PC-9 (cell line): ENCODE data around the gene RTEL1. TPM values are rescaled to one million over a fixed set of nuclear protein-coding genes. Genes with fewer than 3 reads are reported as not detected.
"Not testable (repeated sequence)": the region's sequence is repeated elsewhere in the genome, so short reads cannot be mapped to it uniquely, and the experiment has no call there.

Source experiments
- BruUV-seq: library from RNA; stranded (reverse); fragments of 400-500 nt; replicated peaks from 2 replicates; lab custom pipeline; 2021; lab: Mats Ljungman, UMichigan
- CTCF ChIA-PET: fragments of 300-600 bp; sonication (Branson Sonifier 250); formaldehyde crosslinking; loops from one replicate; lab custom pipeline; 2022; ENCODE audit warnings: antibody characterized with exemption; lab: Charles Lee
- POLR2A ChIA-PET: fragments of 300-600 bp; sonication (Branson Sonifier 250); formaldehyde crosslinking; loops from one replicate; lab custom pipeline; 2022; ENCODE audit warnings: antibody characterized with exemption; ENCODE audit not compliant: unreplicated experiment; lab: Charles Lee
- DNase-seq, 2 experiments: peaks; one replicate each; pipeline versions ENCODE4 v3.0.0 to v3.0.0-alpha.2; 2015 to 2022; ENCODE audit warnings: mixed read lengths in 1 of 2
- H2AFZ ChIP-seq: fragments of 200-600 bp; sonication (generic); 2 replicates; pipeline ENCODE4 v1.8.1; 2017; ENCODE audit warnings: antibody characterized with exemption
- H3F3A ChIP-seq: fragments of 200-600 bp; sonication (generic); 2 replicates; pipeline ENCODE4 v1.8.1; 2017; ENCODE audit warnings: antibody characterized with exemption, mild to moderate bottlenecking, low read depth; ENCODE audit not compliant: insufficient read depth
- H3K27ac ChIP-seq: fragments of 200-600 bp; sonication (generic); 2 replicates; pipeline ENCODE4 v1.6.1; 2016; ENCODE audit warnings: mixed run types
- H3K27me3 ChIP-seq: fragments of 200-600 bp; sonication (generic); 2 replicates; pipeline ENCODE4 v1.6.1; 2016; ENCODE audit warnings: low read depth, mixed run types; ENCODE audit not compliant: insufficient read depth
- H3K36me3 ChIP-seq: fragments of 200-600 bp; sonication (generic); 2 replicates; pipeline ENCODE4 v1.6.1; 2016; ENCODE audit warnings: low read depth, mixed run types
- H3K4me1 ChIP-seq: fragments of 200-600 bp; sonication (generic); replicated peaks from 2 replicates; pipeline ENCODE4 v1.6.1; 2016; ENCODE audit warnings: mixed run types; ENCODE audit not compliant: insufficient read depth
- H3K4me2 ChIP-seq: fragments of 200-600 bp; sonication (generic); 2 replicates; pipeline ENCODE4 v1.6.1; 2017; ENCODE audit warnings: mixed run types
- H3K4me3 ChIP-seq: fragments of 200-600 bp; sonication (generic); 2 replicates; pipeline ENCODE4 v1.6.1; 2016; ENCODE audit warnings: mixed run types
- H3K79me2 ChIP-seq: fragments of 200-600 bp; sonication (generic); 2 replicates; pipeline ENCODE4 v1.6.1; 2017; ENCODE audit warnings: low read depth, mixed run types
- H3K9me2 ChIP-seq: fragments of 200-600 bp; sonication (generic); 2 replicates; pipeline ENCODE4 v1.8.1; 2017; ENCODE audit warnings: mild to moderate bottlenecking; ENCODE audit not compliant: insufficient read depth
- H3K9me3 ChIP-seq: fragments of 200-600 bp; sonication (generic); 2 replicates; pipeline ENCODE4 v1.8.1; 2016; ENCODE audit warnings: low read depth; ENCODE audit not compliant: insufficient read depth
- H4K20me1 ChIP-seq: fragments of 200-600 bp; sonication (generic); 2 replicates; pipeline ENCODE4 v1.8.1; 2017; ENCODE audit not compliant: insufficient read depth
- EZH2 ChIP-seq: fragments of 200-600 bp; sonication (generic); IDR thresholded peaks from 2 replicates; pipeline ENCODE4 v1.8.0; 2017; ENCODE audit warnings: antibody characterized with exemption, low read depth
- intact Hi-C: fragments of 100-400 bp; cut with micrococcal nuclease; formaldehyde crosslinking; loops from one replicate; pipeline ENCODE4 v1.10.0; 2022; ENCODE audit not compliant: unreplicated experiment
- total RNA-seq: library from RNA; stranded (reverse); gene quantifications from 2 replicates; pipeline ENCODE4 v1.2.3, GENCODE V29; 2021
- TF ChIP-seq, protein P1 (sequence below): fragments of 200-600 bp; sonication (generic); conservative IDR thresholded peaks from 2 replicates; pipeline ENCODE4 v1.6.1; 2017; ENCODE audit warnings: mixed run types, antibody characterized with exemption, mild to moderate bottlenecking, moderate library complexity

Gene RTEL1
- total RNA-seq, 1 experiment from 2014 or later = 36.0 TPM

DNA sequence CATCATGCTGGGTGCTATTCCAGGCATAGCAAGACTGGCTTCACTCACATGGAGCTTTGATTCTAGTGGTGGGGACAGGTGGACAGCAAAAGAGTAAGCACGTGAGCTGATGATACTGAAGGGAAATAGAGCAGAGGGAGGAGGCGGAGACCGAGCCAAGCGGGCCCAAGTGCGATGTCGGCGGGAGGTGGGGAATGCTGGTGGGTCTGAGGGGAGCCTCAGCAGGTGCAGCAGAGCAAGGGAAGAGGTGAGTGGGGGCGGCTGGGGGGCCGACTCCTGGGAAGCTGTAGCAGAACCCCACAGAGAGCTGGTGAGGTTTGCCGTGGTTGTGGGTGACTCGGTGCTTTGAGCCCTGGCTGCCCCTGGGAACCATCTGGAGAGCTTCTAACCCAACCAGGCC is 10.2 kb downstream of the RTEL1 start:
- ChIA-PET CTCF (no interaction called here), POLR2A (interaction anchor here (0.5 kb wide), 1 partner anchor 547 kb away, joined by 7 read pairs; no protein-coding TSS in a partner anchor)
- Histone ChIP-seq H3K4me2 (no peak overlapping the region), H3K27ac (no peak overlapping the region), H2AFZ (no peak overlapping the region), H3K9me2 (no peaks in the 10 kb centered on the region), H3K27me3 (no peaks in the 10 kb centered on the region), H3K79me2 (no peaks in the 10 kb centered on the region), H3K4me3 (no peak overlapping the region), H3F3A (no peaks in the 10 kb centered on the region), H3K36me3 (peaks cover 12% of the 10 kb centered on the region; the same call in 1 of the 2 replicates), H4K20me1 (no peaks in the 10 kb centered on the region), H3K4me1 (no peaks in the 10 kb centered on the region), H3K9me3 (no peaks in the 10 kb centered on the region)
- intact Hi-C loops = no loop called here
- TF ChIP-seq, protein P1, sequence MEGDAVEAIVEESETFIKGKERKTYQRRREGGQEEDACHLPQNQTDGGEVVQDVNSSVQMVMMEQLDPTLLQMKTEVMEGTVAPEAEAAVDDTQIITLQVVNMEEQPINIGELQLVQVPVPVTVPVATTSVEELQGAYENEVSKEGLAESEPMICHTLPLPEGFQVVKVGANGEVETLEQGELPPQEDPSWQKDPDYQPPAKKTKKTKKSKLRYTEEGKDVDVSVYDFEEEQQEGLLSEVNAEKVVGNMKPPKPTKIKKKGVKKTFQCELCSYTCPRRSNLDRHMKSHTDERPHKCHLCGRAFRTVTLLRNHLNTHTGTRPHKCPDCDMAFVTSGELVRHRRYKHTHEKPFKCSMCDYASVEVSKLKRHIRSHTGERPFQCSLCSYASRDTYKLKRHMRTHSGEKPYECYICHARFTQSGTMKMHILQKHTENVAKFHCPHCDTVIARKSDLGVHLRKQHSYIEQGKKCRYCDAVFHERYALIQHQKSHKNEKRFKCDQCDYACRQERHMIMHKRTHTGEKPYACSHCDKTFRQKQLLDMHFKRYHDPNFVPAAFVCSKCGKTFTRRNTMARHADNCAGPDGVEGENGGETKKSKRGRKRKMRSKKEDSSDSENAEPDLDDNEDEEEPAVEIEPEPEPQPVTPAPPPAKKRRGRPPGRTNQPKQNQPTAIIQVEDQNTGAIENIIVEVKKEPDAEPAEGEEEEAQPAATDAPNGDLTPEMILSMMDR = no peak
- TF ChIP-seq EZH2 = no peak
- no peak for DNase-seq
- no TSS peak for BruUV-seq

DNA sequence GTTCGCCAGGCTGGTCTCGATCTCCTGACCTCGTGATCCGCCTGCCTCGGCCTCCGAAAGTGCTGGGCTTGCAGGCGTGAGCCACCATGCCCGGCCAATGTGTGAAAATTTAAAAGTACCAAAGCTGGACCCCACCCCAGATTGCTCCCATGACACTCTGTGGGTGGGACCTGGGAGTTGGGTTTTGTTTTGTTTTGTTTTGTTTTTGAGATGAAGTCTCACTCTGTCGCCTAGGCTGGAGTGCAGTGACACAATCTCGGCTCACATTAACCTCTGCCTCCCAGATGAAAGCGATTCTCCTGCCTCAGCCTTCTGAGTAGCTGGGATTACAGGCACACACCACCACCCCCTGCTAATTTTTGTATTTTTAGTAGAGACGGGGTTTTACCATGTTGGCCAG is 13.6 kb downstream of the RTEL1 start:
- H3K4me2 ChIP-seq, H3K27ac ChIP-seq, BruUV-seq, intact Hi-C loops, DNase-seq, H2AFZ ChIP-seq, H3K27me3 ChIP-seq, H3K9me3 ChIP-seq, H3K79me2 ChIP-seq, H4K20me1 ChIP-seq, POLR2A ChIA-PET, H3K4me1 ChIP-seq, H3F3A ChIP-seq, H3K4me3 ChIP-seq, H3K9me2 ChIP-seq, CTCF ChIA-PET: not testable (repeated sequence)
- H3K36me3 ChIP-seq = peaks cover 31% of the 10 kb centered on the region; the same call in 1 of the 2 replicates

DNA sequence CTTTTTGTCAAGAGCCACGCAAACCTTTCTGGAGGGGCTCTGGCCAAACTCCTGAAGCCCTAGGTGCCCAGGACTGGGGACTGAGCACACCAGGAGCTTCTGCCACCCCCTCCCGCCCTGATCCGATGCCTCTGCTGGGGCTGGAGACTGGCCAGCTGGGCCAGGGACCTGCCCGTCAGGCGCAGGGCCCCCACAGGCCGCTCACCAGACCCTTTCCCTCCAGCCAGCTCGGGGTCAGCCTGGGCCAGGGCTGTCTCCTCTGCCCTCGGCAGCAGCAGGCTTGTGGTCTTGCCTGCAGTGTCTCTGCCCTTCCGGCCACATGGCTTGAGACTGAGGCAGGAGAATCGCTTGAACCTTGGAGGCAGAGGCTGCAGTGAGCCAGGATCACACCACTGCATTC is 14.6 kb downstream of the RTEL1 start:
- H2AFZ ChIP-seq = no peak overlapping the region
- no peaks in the 10 kb centered on the region for H3K9me3 ChIP-seq
- H3F3A ChIP-seq = no peaks in the 10 kb centered on the region
- peaks cover 25% of the 10 kb centered on the region; the same call in 1 of the 2 replicates for H3K36me3 ChIP-seq
- TF ChIP-seq EZH2 = no peak
- TF ChIP-seq, protein P1 = no peak
- H3K4me3 ChIP-seq = no peak overlapping the region
- H3K4me2 ChIP-seq = no peak overlapping the region
- H3K9me2 ChIP-seq = no peaks in the 10 kb centered on the region
- no peaks in the 10 kb centered on the region for H4K20me1 ChIP-seq
- no peaks in the 10 kb centered on the region for H3K79me2 ChIP-seq
- no peaks in the 10 kb centered on the region for H3K27me3 ChIP-seq
- no peaks in the 10 kb centered on the region for H3K4me1 ChIP-seq
- no TSS peak for BruUV-seq
- ChIA-PET POLR2A (no interaction called here), CTCF (interaction anchor here (0.5 kb wide), 1 partner anchor 207 kb away, joined by 5 read pairs; no protein-coding TSS in a partner anchor)
- intact Hi-C loops = no loop called here
- DNase-seq = no peak
- no peak overlapping the region for H3K27ac ChIP-seq

DNA sequence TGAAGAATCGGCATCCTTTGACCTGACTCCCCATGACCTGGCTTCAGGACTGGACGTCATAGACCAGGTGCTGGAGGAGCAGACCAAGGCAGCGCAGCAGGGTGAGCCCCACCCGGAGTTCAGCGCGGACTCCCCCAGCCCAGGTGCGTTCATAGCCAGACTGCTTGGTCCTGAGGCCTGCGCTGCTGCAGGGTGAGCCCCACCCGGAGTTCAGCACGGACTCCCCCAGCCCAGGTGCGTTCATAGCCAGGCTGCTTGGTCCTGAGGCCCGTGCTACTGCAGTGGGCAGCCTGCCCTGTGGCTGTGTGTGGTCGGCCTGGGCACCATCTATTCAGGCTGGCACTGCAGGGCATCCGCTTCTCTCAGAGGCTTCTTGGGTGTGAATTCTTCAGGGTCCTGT is 15.8 kb downstream of the RTEL1 start:
- no peak overlapping the region for H2AFZ ChIP-seq
- TF ChIP-seq, protein P1 = no peak
- no peak for TF ChIP-seq EZH2
- no peak overlapping the region for H3K4me2 ChIP-seq
- ChIA-PET CTCF (no interaction called here), POLR2A (no interaction called here)
- peaks cover 25% of the 10 kb centered on the region; the same call in 1 of the 2 replicates for H3K36me3 ChIP-seq
- H3K27me3 ChIP-seq = no peaks in the 10 kb centered on the region
- H3K27ac ChIP-seq = no peak overlapping the region
- no peaks in the 10 kb centered on the region for H3K9me2 ChIP-seq
- H3F3A ChIP-seq = no peaks in the 10 kb centered on the region
- no peak for DNase-seq
- intact Hi-C loops = no loop called here
- no peaks in the 10 kb centered on the region for H4K20me1 ChIP-seq
- no peaks in the 10 kb centered on the region for H3K4me1 ChIP-seq
- BruUV-seq = no TSS peak
- H3K4me3 ChIP-seq = no peak overlapping the region
- no peaks in the 10 kb centered on the region for H3K79me2 ChIP-seq
- H3K9me3 ChIP-seq = no peaks in the 10 kb centered on the region
